Endothelial cell of umbilical vein (primary cell): ENCODE data around the gene MYO16. TPM values are rescaled to one million over a fixed set of nuclear protein-coding genes. Genes with fewer than 3 reads are reported as not detected.

Experiments used
- BruUV-seq: library from RNA; stranded (reverse); fragments of 400-500 nt; replicated peaks from 2 replicates; lab custom pipeline; 2021; lab: Mats Ljungman, UMichigan
- CTCF ChIA-PET: fragments of 300-600, 350-600 bp; sonication (Branson Sonifier 250); formaldehyde crosslinking; loops from one replicate; lab custom pipeline; 2021; ENCODE audit warnings: antibody characterized with exemption, inconsistent platforms; lab: Charles Lee
- POLR2A ChIA-PET: fragments of 300-600, 350-600 bp; sonication (Branson Sonifier 250); formaldehyde crosslinking; loops from one replicate; lab custom pipeline; 2021; ENCODE audit warnings: antibody characterized with exemption, inconsistent platforms; lab: Charles Lee
- DNase-seq: peaks from one replicate; pipeline ENCODE4 v3.0.0-alpha.2; 2011; ENCODE audit warnings: low read depth, low spot score
- FAIRE-seq: peaks from 2 replicates; lab custom pipeline; 2011; peaks lifted over from hg19 to GRCh38; lab: Jason Lieb, UNC
- H2AFZ ChIP-seq: 2 replicates; pipeline ENCODE4 v1.6.0; 2012; ENCODE audit warnings: low read depth, low read length, control low read depth, inconsistent platforms
- H3K27ac ChIP-seq: 2 replicates; pipeline ENCODE4 v1.5.1; 2011; ENCODE audit warnings: low read depth, mild to moderate bottlenecking, control low read depth, low read length, moderate library complexity; ENCODE audit not compliant: insufficient read depth
- H3K27me3 ChIP-seq, 2 experiments: 2 replicates each; pipeline versions ENCODE4 v1.6.0 to v1.6.1; 2011; ENCODE audit warnings: low read length in 2 of 2, mixed read lengths in 1 of 2; ENCODE audit not compliant: control insufficient read depth in 2 of 2, insufficient read depth in 2 of 2
- H3K36me3 ChIP-seq, 2 experiments: 2 replicates in 1 of 2; 3 replicates in 1 of 2; pipeline ENCODE4 v1.5.1; 2011; ENCODE audit warnings: low read length in 2 of 2, mild to moderate bottlenecking in 1 of 2, moderate library complexity in 1 of 2; ENCODE audit not compliant: control insufficient read depth in 2 of 2, insufficient read depth in 2 of 2; ENCODE audit errors: extremely low read depth in 1 of 2
- H3K4me1 ChIP-seq: 3 replicates; pipeline ENCODE4 v1.5.1; 2011; ENCODE audit warnings: mild to moderate bottlenecking, low read length; ENCODE audit not compliant: control insufficient read depth, insufficient read depth; ENCODE audit errors: extremely low read depth
- H3K4me2 ChIP-seq: 2 replicates; pipeline ENCODE4 v1.6.1; 2011; ENCODE audit warnings: low read length, control low read depth, mixed read lengths; ENCODE audit not compliant: insufficient read depth
- H3K4me3 ChIP-seq, 3 experiments: fragments of 200-600 bp in 1 of 3; sonication (generic), shearing (Covaris generic) in 1 of 3; replicated peaks in 1 of 3; 2 replicates each; pipeline ENCODE4 v1.5.1; 2011 to 2016; ENCODE audit warnings: control low read depth in 3 of 3, low read length in 3 of 3, mild to moderate bottlenecking in 2 of 3, inconsistent platforms in 1 of 3, low read depth in 1 of 3, moderate library complexity in 1 of 3; ENCODE audit not compliant: insufficient read depth in 1 of 3
- H3K79me2 ChIP-seq: 2 replicates; pipeline ENCODE4 v1.6.0; 2012; ENCODE audit warnings: low read length, inconsistent platforms; ENCODE audit not compliant: control insufficient read depth, insufficient read depth
- H3K9ac ChIP-seq: replicated peaks from 2 replicates; pipeline ENCODE3; 2011; ENCODE audit warnings: low read length, control low read depth; ENCODE audit not compliant: insufficient read depth; ENCODE audit errors: extremely low read depth
- H3K9me1 ChIP-seq: replicated peaks from 3 replicates; pipeline ENCODE4 v1.6.0; 2011; ENCODE audit warnings: mild to moderate bottlenecking, low read length; ENCODE audit not compliant: control insufficient read depth, insufficient read depth; ENCODE audit errors: extremely low read depth
- H3K9me3 ChIP-seq: replicated peaks from 2 replicates; pipeline ENCODE4 v1.5.1; 2012; ENCODE audit warnings: low read length, inconsistent platforms; ENCODE audit not compliant: control insufficient read depth, insufficient read depth
- H4K20me1 ChIP-seq: replicated peaks from 2 replicates; pipeline ENCODE3; 2011; ENCODE audit warnings: mild to moderate bottlenecking, low read length; ENCODE audit not compliant: control insufficient read depth, insufficient read depth; ENCODE audit errors: extremely low read depth
- EZH2 ChIP-seq: IDR thresholded peaks from 2 replicates; pipeline ENCODE4 v1.6.1; 2012; ENCODE audit warnings: borderline replicate concordance, low read depth, mild to moderate bottlenecking, moderate library complexity, low read length, inconsistent platforms; ENCODE audit not compliant: severe bottlenecking
- FOS ChIP-seq: IDR thresholded peaks from 2 replicates; pipeline ENCODE4 v1.6.1; 2011; ENCODE audit warnings: mild to moderate bottlenecking, low read length, moderate library complexity, borderline replicate concordance; ENCODE audit not compliant: insufficient read depth
- GATA2 ChIP-seq: IDR thresholded peaks from 2 replicates; pipeline ENCODE4 v1.7.0; 2011; ENCODE audit warnings: low read depth, mild to moderate bottlenecking, moderate library complexity, mixed read lengths, low read length; ENCODE audit not compliant: insufficient read length, insufficient read depth
- JUN ChIP-seq: IDR thresholded peaks from 2 replicates; pipeline ENCODE4 v1.6.1; 2011; ENCODE audit warnings: borderline replicate concordance, low read depth; ENCODE audit not compliant: insufficient read length, insufficient read depth
- MYC ChIP-seq: IDR thresholded peaks from one replicate; pipeline ENCODE4 v1.6.1; 2011; ENCODE audit warnings: mild to moderate bottlenecking, low read depth, low read length
- POLR2A ChIP-seq: IDR thresholded peaks from 2 replicates; pipeline ENCODE4 v1.6.1; 2012; ENCODE audit warnings: low read depth, mild to moderate bottlenecking, control low read depth, low read length
- POLR2AphosphoS5 ChIP-seq: IDR thresholded peaks from 2 replicates; pipeline ENCODE4 v1.6.1; 2012; ENCODE audit warnings: low read depth, mild to moderate bottlenecking, control low read depth, low read length, moderate library complexity; ENCODE audit not compliant: insufficient read depth
- dilution Hi-C: fragments of 300-500 bp; cut with MboI; formaldehyde crosslinking; loops from one replicate; pipeline ENCODE4 v1.15.0; 2019; ENCODE audit warnings: low sequenced_read_pairs; ENCODE audit not compliant: extremely low pct_ligation_motif_present
- intact Hi-C: fragments of 100-400 bp; cut with micrococcal nuclease; formaldehyde crosslinking; loops from one replicate; pipeline ENCODE4 v1.10.0; 2022
- polyA plus RNA-seq, 4 experiments: library from polyadenylated mRNA; depleted of rRNA in 3 of 4; stranded (reverse) in 3 of 4; unstranded in 1 of 4; fragments of >200 nt; gene quantifications; 2 replicates each; pipeline versions ENCODE4 v1.2.1 to v1.2.3, GENCODE V29; 2011 to 2012; ENCODE audit warnings: missing spikeins in 1 of 4
- total RNA-seq: library from RNA; stranded (reverse); gene quantifications from 2 replicates; pipeline ENCODE4 v1.2.3, GENCODE V29; 2021
- TF ChIP-seq, protein P1 (sequence below), 2 donors: IDR thresholded peaks; 1 replicate in 1 of 2; 2 replicates in 1 of 2; pipeline ENCODE4 v1.5.1; 2011; ENCODE audit warnings: low read length in 2 of 2, mild to moderate bottlenecking in 2 of 2, moderate library complexity in 2 of 2, control low read depth in 1 of 2, inconsistent platforms in 1 of 2, low read depth in 1 of 2; ENCODE audit not compliant: insufficient read depth in 1 of 2; ENCODE audit errors: extremely low read depth in 1 of 2
- TF ChIP-seq, protein P2 (sequence below): IDR thresholded peaks from 2 replicates; pipeline ENCODE4 v1.6.1; 2011; ENCODE audit not compliant: insufficient read depth, insufficient read length

The MYO16 gene
- total and polyA plus RNA-seq, 2 donors (not counting 3 experiments of a cell fraction or from before 2014, with no cell fraction given) = 0.03 to 0.04 TPM

DNA sequence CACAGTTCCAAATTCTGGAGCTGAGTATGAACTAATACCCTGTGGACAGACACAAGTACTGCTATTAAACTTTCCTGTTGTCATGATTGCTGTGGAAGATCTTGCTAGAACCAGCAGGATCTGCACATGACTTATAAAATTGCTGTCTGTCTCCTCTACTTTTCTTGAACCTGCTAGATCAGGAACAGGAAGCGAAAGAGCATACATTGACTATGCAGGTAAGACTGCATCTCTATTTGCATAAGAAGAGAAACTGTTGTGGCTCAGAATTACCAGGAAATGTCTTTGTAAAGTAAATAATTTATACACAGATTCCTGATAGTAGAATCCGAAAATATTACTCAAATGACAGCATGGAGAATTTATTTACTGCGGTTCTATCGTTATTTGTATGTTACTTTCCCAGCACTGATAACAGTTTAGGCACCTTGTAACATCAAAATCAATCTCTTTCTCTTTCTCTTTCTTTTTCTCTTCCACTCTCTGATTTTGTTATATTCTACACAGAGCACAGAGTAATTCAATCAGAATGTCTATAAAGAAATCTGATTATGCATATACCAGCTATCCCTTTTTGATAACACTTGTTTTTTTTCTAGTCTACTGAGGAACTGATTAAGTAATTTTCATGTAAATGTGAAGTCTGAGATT, 226.5 kb downstream of the MYO16 start:
- Histone ChIP-seq H3K9me1 (no peaks in the 10 kb centered on the region), H3K79me2 (no peaks in the 10 kb centered on the region), H4K20me1 (no peaks in the 10 kb centered on the region), H2AFZ (no peak overlapping the region), H3K4me3 (no peak overlapping the region), H3K4me2 (no peak overlapping the region), H3K27ac (no peak overlapping the region), H3K4me1 (no peaks in the 10 kb centered on the region), H3K27me3 (no peaks in the 10 kb centered on the region), H3K9ac (no peak overlapping the region), H3K9me3 (no peaks in the 10 kb centered on the region), H3K36me3 (no peaks in the 10 kb centered on the region)
- POLR2A ChIA-PET = no interaction called here
- dilution Hi-C loops (no loop called here), intact Hi-C loops (no loop called here)
- no TSS peak for BruUV-seq
- FAIRE-seq (no peak), DNase-seq (no peak)
- CTCF ChIA-PET = no interaction called here
- TF ChIP-seq GATA2 (no peak), FOS (no peak)

DNA sequence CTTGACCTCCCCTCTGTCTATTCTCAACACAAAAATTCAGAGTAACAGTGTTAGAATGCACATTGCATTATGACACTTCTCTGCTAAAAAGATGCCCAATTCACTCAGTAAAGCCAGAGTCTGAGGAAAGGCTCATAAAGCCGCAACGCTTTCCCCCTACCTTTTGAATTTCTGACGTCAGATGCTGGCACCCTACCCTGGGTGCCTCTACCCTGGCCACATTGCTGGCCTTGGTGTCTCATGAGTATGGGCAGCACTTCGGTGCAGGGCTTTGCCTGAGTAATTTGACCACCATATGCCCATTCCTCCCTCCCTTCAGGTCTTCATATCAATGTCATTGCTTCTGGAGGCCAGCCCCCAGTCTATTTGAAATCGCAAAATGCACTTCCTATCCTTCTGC, 229.3 kb downstream of the MYO16 start:
- TF ChIP-seq GATA2 = no peak
- no peak for TF ChIP-seq FOS
- TF ChIP-seq POLR2AphosphoS5 = no peak
- no peak for TF ChIP-seq JUN
- no peak for TF ChIP-seq MYC
- TF ChIP-seq, protein P1, sequence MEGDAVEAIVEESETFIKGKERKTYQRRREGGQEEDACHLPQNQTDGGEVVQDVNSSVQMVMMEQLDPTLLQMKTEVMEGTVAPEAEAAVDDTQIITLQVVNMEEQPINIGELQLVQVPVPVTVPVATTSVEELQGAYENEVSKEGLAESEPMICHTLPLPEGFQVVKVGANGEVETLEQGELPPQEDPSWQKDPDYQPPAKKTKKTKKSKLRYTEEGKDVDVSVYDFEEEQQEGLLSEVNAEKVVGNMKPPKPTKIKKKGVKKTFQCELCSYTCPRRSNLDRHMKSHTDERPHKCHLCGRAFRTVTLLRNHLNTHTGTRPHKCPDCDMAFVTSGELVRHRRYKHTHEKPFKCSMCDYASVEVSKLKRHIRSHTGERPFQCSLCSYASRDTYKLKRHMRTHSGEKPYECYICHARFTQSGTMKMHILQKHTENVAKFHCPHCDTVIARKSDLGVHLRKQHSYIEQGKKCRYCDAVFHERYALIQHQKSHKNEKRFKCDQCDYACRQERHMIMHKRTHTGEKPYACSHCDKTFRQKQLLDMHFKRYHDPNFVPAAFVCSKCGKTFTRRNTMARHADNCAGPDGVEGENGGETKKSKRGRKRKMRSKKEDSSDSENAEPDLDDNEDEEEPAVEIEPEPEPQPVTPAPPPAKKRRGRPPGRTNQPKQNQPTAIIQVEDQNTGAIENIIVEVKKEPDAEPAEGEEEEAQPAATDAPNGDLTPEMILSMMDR (IDR thresholded peaks at IDR 0.05; ENCODE audit: extremely low read depth in 1 of 2, insufficient read depth in 1 of 2, low read depth in 1 of 2, low read length in 2 of 2) = no peak
- no peak for TF ChIP-seq EZH2
- TF ChIP-seq, protein P2, sequence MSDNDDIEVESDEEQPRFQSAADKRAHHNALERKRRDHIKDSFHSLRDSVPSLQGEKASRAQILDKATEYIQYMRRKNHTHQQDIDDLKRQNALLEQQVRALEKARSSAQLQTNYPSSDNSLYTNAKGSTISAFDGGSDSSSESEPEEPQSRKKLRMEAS = no peak
- no peak for TF ChIP-seq POLR2A
- Histone ChIP-seq H3K9ac (no peak overlapping the region), H3K4me2 (no peak overlapping the region), H2AFZ (no peak overlapping the region), H3K79me2 (no peaks in the 10 kb centered on the region), H3K9me1 (no peaks in the 10 kb centered on the region), H3K9me3 (no peaks in the 10 kb centered on the region), H3K27me3 (no peaks in the 10 kb centered on the region), H3K36me3 (no peaks in the 10 kb centered on the region), H3K4me3 (no peak overlapping the region), H4K20me1 (no peaks in the 10 kb centered on the region), H3K27ac (no peak overlapping the region), H3K4me1 (no peaks in the 10 kb centered on the region)
- DNase-seq (no peak), FAIRE-seq (no peak)
- POLR2A ChIA-PET = no interaction called here
- intact Hi-C loops (no loop called here), dilution Hi-C loops (no loop called here)
- CTCF ChIA-PET = no interaction called here
- BruUV-seq = no TSS peak
